SH-SY5Y (cell line): ENCODE results near the gene EGR4.

Experiments used
- GATA2 ChIP-seq: IDR thresholded peaks from 2 replicates; pipeline ENCODE4 v1.6.1; 2011; ENCODE audit warnings: mild to moderate bottlenecking, low read depth, low read length
- GATA3 ChIP-seq: IDR thresholded peaks from 2 replicates; pipeline ENCODE4 v1.6.1; 2011; ENCODE audit warnings: low read depth, mild to moderate bottlenecking, low read length, moderate library complexity

GRCh38 chr2:73334620-73335019 is 41.3 kb upstream of the EGR4 start:
- TF ChIP-seq GATA2 (no peak), GATA3 (no peak)
